SJCRH30 (cell line): ENCODE data around the gene CPSF4. TPM values are rescaled to one million over a fixed set of nuclear protein-coding genes. Genes with fewer than 3 reads are reported as not detected.
"Not testable (repeated sequence)": the region's sequence is repeated elsewhere in the genome, so short reads cannot be mapped to it uniquely, and the experiment has no call there.

ENCODE experiments used
- DNase-seq, 2 experiments: peaks; one replicate each; pipeline ENCODE4 v3.0.0-alpha.2; 2015 to 2020
- H3K27ac ChIP-seq: fragments of 250-450 bp; sonication (Bioruptor Pico); 2 replicates; pipeline ENCODE4 v1.5.1; 2020; ENCODE audit warnings: mild to moderate bottlenecking, moderate library complexity
- H3K27me3 ChIP-seq: fragments of 250-450 bp; sonication (Bioruptor Pico); 2 replicates; pipeline ENCODE4 v1.5.1; 2020; ENCODE audit warnings: mild to moderate bottlenecking, moderate library complexity
- H3K36me3 ChIP-seq: fragments of 250-450 bp; sonication (Bioruptor Pico); 2 replicates; pipeline ENCODE4 v1.5.1; 2020; ENCODE audit warnings: mild to moderate bottlenecking, moderate library complexity
- H3K4me1 ChIP-seq: fragments of 250-450 bp; sonication (Bioruptor Pico); 2 replicates; pipeline ENCODE4 v1.5.1; 2020; ENCODE audit warnings: mild to moderate bottlenecking, moderate library complexity
- H3K4me3 ChIP-seq: fragments of 250-450 bp; sonication (Bioruptor Pico); 2 replicates; pipeline ENCODE4 v1.5.1; 2020; ENCODE audit warnings: mild to moderate bottlenecking, moderate library complexity
- H3K9me3 ChIP-seq: fragments of 250-450 bp; sonication (Bioruptor Pico); replicated peaks from 2 replicates; pipeline ENCODE4 v1.5.1; 2020; ENCODE audit warnings: mild to moderate bottlenecking, moderate library complexity
- total RNA-seq: library from RNA; depleted of rRNA; stranded (reverse); fragments of >200 nt; shearing (Covaris generic); gene quantifications from 2 replicates; pipeline ENCODE4 v1.2.3, GENCODE V29; 2014

Gene CPSF4
- total RNA-seq, 1 experiment from 2014 or later = 76.8 TPM

DNA sequence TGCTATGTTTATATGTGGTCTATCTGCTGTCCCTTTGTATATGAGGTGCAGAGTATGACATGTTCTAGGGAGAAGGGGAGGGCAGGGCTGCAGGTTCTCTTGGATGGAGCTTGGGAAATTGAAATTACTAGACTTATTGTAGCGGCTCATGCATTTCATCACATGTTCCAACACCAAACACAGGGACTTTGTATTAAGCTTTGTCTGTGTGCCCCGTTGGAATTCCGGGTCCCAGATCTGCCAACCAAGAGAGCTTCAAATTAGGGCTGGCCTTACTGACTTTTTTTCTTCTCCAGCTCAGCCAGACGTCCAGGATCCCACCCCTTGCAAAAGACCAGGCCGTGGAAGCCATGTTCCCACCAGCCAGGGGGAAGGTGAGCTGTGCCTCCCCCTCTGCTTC lies 37.4 kb downstream of the CPSF4 start:
- Histone ChIP-seq H3K27me3 (no peaks in the 10 kb centered on the region), H3K36me3 (peaks cover 23% of the 10 kb centered on the region), H3K27ac (no peak overlapping the region), H3K4me1 (no peaks in the 10 kb centered on the region), H3K4me3 (no peak overlapping the region), H3K9me3 (no peaks in the 10 kb centered on the region)
- DNase-seq = no peak

DNA sequence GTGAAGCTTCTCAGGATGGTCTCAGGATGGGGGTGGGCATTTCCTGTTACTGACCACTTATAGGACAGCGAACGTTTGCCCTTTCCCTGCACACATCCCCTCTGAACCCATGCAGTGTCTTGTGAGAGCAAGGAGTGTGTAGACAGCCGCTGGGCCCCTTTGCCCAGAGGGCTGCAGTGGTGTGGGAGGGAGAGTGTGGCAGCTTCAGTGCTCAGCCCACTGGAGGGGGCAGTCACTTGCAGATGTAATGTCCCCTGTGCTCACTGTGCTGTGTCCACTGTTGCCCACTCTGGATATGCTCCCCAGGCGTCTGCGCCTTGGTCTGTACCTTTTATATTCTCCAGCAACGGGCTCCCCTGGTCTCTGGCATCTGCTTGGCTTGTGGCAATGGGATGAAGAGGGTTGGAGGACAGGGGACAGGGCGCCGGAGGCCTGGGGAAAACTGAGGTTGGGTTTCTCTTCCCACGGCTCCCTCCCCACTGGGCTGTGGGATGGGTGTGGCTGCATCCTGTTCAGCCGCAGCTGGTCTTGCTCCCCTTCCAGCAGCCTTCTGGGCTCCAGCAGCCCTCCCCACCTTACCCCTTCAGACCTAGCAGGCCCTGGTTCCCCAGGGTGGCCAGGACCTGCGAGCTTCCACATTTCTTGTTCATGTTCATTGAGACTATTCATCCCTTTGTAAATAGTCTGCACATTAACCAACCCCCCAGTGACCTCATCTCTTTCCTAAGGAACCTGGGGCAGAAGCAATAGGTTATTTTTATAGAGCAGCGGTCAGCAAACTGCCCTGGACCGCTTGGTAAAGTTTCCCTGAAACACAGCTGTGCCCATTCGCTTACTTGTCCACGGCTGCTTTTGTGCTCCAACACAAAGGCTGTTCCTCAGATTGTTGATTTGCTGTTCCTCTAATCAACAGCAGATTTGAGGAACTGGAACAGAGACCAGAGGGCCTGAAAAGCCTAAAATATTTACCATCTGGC lies 40.0 kb downstream of the CPSF4 start:
- no peak for DNase-seq
- peaks cover 42% of the 10 kb centered on the region for H3K36me3 ChIP-seq
- H3K4me1 ChIP-seq = no peaks in the 10 kb centered on the region
- no peaks in the 10 kb centered on the region for H3K27me3 ChIP-seq
- H3K27ac ChIP-seq = no peak overlapping the region
- H3K9me3 ChIP-seq = no peaks in the 10 kb centered on the region
- H3K4me3 ChIP-seq = no peak overlapping the region

GRCh38 chr7:99485094-99485493 lies 46.4 kb downstream of the CPSF4 start:
- H3K36me3 ChIP-seq = peaks cover 45% of the 10 kb centered on the region
- H3K9me3 ChIP-seq = no peaks in the 10 kb centered on the region
- DNase-seq = peak in 1 of 2 experiments; percentile 42
- no peak overlapping the region for H3K27ac ChIP-seq
- no peak overlapping the region for H3K4me3 ChIP-seq
- no peaks in the 10 kb centered on the region for H3K27me3 ChIP-seq
- H3K4me1 ChIP-seq = no peaks in the 10 kb centered on the region; the same call in 1 of the 2 replicates

- Histone ChIP-seq H3K36me3 (peaks cover 27% of the 10 kb centered on the region), H3K4me1 (no peaks in the 10 kb centered on the region; the same call in 1 of the 2 replicates), H3K27me3 (no peaks in the 10 kb centered on the region), H3K4me3 (no peak overlapping the region), H3K9me3 (no peaks in the 10 kb centered on the region; the same call in 1 of the 2 replicates), H3K27ac (no peak overlapping the region)
- DNase-seq = no peak
These were observed 50.5 kb downstream of the CPSF4 start for GRCh38 chr7:99489235-99489634.

DNA sequence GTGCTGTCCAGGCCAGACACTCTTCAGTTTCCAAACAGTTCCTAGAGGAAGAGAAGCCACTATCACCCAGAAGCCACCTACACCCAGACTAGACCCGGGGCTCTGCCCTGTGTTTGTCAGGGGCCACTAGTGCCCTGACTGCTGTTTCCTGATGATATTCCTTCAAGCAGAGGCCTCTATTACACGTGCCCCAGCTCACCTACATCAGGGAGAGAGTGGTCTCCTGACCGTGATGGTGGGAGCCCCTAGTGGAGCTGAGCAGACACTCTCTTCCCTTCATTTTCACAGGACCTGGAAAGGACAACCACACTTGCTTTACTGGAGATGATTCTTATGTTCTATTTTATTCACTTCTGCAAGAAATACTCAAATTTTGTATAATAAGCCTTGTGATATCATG lies 52.1 kb downstream of the CPSF4 start:
- no peaks in the 10 kb centered on the region; the same call in 1 of the 2 replicates for H3K9me3 ChIP-seq
- H3K4me1 ChIP-seq = no peaks in the 10 kb centered on the region
- DNase-seq = no peak
- H3K4me3 ChIP-seq = no peak overlapping the region
- H3K27ac ChIP-seq = no peak overlapping the region
- peaks cover 30% of the 10 kb centered on the region for H3K36me3 ChIP-seq
- H3K27me3 ChIP-seq = no peaks in the 10 kb centered on the region

DNA sequence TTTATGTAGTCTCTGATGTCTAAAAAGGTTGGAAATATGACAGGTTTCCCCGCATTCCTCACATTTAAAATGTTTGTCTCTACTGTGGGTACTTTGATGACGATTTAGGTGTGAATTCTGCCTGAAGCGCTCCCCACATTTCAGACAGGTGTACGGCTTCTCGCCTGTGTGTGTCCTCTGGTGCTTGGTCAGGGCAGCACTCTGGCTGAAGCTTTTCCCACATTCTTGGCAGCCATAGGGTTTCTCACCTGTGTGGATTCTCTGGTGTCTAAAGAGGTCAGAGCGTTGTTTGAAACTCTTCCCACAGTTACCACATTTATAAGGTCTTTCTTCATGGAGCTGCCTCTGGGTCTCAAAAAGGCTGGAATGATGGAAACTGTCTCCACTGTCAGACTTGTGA lies 55.1 kb downstream of the CPSF4 start:
- H3K27me3 ChIP-seq = no peaks in the 10 kb centered on the region
- no peak overlapping the region for H3K27ac ChIP-seq
- H3K9me3 ChIP-seq = no peaks in the 10 kb centered on the region; the same call in 1 of the 2 replicates
- no peak overlapping the region for H3K4me3 ChIP-seq
- no peak for DNase-seq
- H3K4me1 ChIP-seq = 0 out of 2 replicates have a peak, but pooled peaks cover 3% of the 10 kb centered on the region
- H3K36me3 ChIP-seq = peaks cover 35% of the 10 kb centered on the region

GRCh38 chr7:99497766-99498545 lies 59.2 kb downstream of the CPSF4 start:
- peak overlapping the region; percentile 83; the same call in 1 of the 2 replicates for H3K4me3 ChIP-seq

DNA sequence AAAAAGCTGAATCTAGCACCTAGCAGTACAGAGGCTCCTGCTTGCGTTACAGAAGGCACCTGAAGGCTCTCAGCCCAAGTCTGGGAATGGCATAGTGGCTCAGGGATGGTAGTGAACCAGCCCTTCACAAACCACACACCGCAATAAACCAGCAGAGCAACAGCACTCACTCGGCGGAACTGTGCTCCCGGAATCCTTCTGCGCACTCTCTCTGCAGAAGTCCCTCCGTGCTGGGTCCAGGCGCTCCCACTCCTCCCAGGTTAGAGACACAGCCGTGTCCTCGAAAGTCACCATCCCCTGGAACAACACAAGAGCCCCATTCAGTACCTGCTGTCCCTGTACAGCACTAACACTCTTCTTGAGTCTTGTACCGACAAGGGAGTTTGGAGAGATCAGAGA lies 59.8 kb downstream of the CPSF4 start:
- Histone ChIP-seq H3K4me1 (0 out of 2 replicates have a peak, but pooled peaks cover 3% of the 10 kb centered on the region), H3K9me3 (no peaks in the 10 kb centered on the region; the same call in 1 of the 2 replicates), H3K27me3 (no peaks in the 10 kb centered on the region), H3K27ac (no peak overlapping the region), H3K4me3 (peak overlapping the region; percentile 83), H3K36me3 (peaks cover 26% of the 10 kb centered on the region)
- DNase-seq = no peak

More at GRCh38 chr7:99497766-99498545, 59.2 kb downstream of the CPSF4 start:
- Histone ChIP-seq H3K4me1 (0 out of 2 replicates have a peak, but pooled peaks cover 3% of the 10 kb centered on the region), H3K36me3 (peaks cover 32% of the 10 kb centered on the region), H3K27ac (no peak overlapping the region), H3K9me3 (no peaks in the 10 kb centered on the region; the same call in 1 of the 2 replicates), H3K27me3 (no peaks in the 10 kb centered on the region)
- DNase-seq = no peak

- Histone ChIP-seq H3K27me3 (no peaks in the 10 kb centered on the region), H3K27ac (peak overlapping the region; percentile 61; the same call in 1 of the 2 replicates), H3K4me3 (peak overlapping the region; percentile 83), H3K9me3 (no peaks in the 10 kb centered on the region; the same call in 1 of the 2 replicates), H3K4me1 (0 out of 2 replicates have a peak, but pooled peaks cover 3% of the 10 kb centered on the region), H3K36me3 (peaks cover 18% of the 10 kb centered on the region)
- DNase-seq = peak in 1 of 2 experiments; percentile 15
These were observed 60.6 kb downstream of the CPSF4 start for GRCh38 chr7:99499371-99499720.

DNA sequence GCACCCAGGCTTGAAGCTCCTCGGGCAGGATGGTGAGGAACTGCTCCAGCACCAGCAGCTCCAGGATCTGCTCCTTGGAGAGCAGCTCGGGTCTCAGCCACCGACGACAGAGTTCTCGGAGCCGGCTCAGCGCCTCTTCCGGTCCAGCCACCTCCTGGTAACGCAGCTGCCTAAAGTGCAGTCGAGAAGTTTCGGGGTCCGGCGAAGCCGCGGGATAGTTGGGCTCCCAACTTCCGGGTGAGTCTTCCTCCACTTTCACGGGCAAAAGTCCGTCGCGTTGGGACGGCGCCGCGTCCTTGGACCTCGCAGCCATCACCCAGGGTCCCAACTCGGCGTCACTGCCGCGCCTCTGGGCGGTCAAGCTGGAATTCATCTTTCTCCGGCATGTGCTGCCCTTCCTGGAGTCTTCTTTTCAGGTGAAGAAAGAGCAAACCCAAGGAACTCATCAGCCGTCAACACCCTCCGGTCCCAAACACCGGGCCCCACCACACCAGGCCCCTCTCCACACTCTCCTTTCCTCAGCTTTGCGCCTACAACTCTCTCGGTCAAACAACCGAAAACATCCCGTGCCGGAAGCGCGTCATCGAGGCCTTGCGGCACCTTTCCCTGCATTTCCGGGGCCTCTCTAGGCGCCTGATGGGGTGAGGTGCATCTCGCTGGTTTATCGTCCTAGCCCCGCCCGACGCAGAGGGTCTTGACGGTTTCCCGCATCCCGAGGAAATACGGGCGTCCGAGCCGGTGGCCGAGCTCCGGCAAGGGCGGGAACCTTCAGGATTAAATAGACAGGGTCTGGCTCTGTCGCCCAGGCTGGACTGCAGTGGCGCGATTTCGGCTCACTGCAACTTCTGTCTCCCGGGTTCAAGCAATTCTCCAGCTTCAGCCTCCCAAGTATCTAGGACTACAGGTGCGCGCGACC lies 61.2 kb downstream of the CPSF4 start, which contains the start of gene ZNF394:
Gene ZNF394, minus strand, starts transcription at position 561 of the 916 bp plus-strand sequence. Its CDS starts 188 bp downstream, at position 373.
- Histone ChIP-seq H3K36me3 (peaks cover 15% of the 10 kb centered on the region), H3K9me3 (no peaks in the 10 kb centered on the region), H3K4me1 (0 out of 2 replicates have a peak, but pooled peaks cover 3% of the 10 kb centered on the region), H3K27me3 (no peaks in the 10 kb centered on the region), H3K4me3 (peak within 1 kb of the TSS; percentile 83), H3K27ac (peak within 1 kb of the TSS; percentile 61)
- peak; percentile 93 to 95 for DNase-seq

DNA sequence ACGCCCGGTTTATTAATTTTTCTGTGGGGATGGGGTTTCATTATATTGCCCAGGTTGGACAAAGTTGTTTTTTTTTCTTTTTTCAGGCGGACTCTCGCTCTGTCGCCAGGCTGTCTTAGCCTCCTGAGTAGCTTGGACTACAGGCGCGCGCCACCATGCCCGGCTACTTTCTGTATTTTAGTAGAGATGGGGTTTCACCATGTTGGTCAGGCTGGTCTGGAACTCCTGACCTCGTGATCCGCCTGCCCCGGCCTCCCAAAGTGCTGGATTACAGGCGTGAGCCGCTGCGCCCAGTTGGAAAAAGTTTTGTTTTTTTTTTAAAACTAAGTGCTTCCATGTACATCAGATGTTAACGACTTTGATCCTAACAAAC lies 61.9 kb downstream of the CPSF4 start:
- Histone ChIP-seq H3K27ac (no peak overlapping the region; the same call in 1 of the 2 replicates), H3K4me1 (0 out of 2 replicates have a peak, but pooled peaks cover 3% of the 10 kb centered on the region), H3K4me3 (peak overlapping the region; percentile 83), H3K9me3 (no peaks in the 10 kb centered on the region), H3K36me3 (peaks cover 13% of the 10 kb centered on the region), H3K27me3 (no peaks in the 10 kb centered on the region)
- no peak for DNase-seq

GRCh38 chr7:99501236-99501635 lies 62.5 kb downstream of the CPSF4 start:
- H3K9me3 ChIP-seq, H3K4me3 ChIP-seq, H3K27ac ChIP-seq, H3K27me3 ChIP-seq, H3K4me1 ChIP-seq, H3K36me3 ChIP-seq: not testable (repeated sequence)
- DNase-seq = peak in 1 of 2 experiments; percentile 32

GRCh38 chr7:99504281-99504602 lies 65.5 kb downstream of the CPSF4 start:
- Histone ChIP-seq H3K4me1 (peaks cover 6% of the 10 kb centered on the region; the same call in 1 of the 2 replicates), H3K9me3 (no peaks in the 10 kb centered on the region), H3K4me3 (peak overlapping the region; percentile 85), H3K27me3 (no peaks in the 10 kb centered on the region), H3K36me3 (no peaks in the 10 kb centered on the region), H3K27ac (peak overlapping the region; percentile 82)
- DNase-seq = peak; percentile 98 to 99
